Lung (tissue), 12 donors: ENCODE data around the gene BMPR1B. TPM values are rescaled to one million over a fixed set of nuclear protein-coding genes. Genes with fewer than 3 reads are reported as not detected.

Source experiments
- ATAC-seq: fragments of 200-7000 bp; cut with Tn5 transposase; one replicate; pipeline ENCODE4 v1.9.1; 2020; ENCODE audit warnings: moderate number of reproducible peaks; ENCODE audit not compliant: insufficient read depth, low FRiP score
- DNase-seq, 3 donors: peaks; one replicate each; pipeline ENCODE4 v3.0.0-alpha.2; 2013 to 2017
- H3K27ac ChIP-seq, 2 donors: one replicate each; pipeline ENCODE4 v1.5.1; 2013; ENCODE audit warnings: mild to moderate bottlenecking in 2 of 2, moderate library complexity in 2 of 2, control low read depth in 1 of 2, inconsistent platforms in 1 of 2, low read depth in 1 of 2, low read length in 1 of 2
- H3K27me3 ChIP-seq, 3 donors: one replicate each; pipeline ENCODE4 v1.5.1; 2013; ENCODE audit warnings: low read length in 2 of 3; ENCODE audit not compliant: control insufficient read depth in 3 of 3, insufficient read depth in 3 of 3
- H3K36me3 ChIP-seq, 4 donors: one replicate each; pipeline ENCODE4 v1.5.1; 2013; ENCODE audit warnings: low read length in 4 of 4, mild to moderate bottlenecking in 1 of 4, moderate library complexity in 1 of 4; ENCODE audit not compliant: control insufficient read depth in 4 of 4, insufficient read depth in 4 of 4
- H3K4me1 ChIP-seq, 5 donors: one replicate each; pipeline ENCODE4 v1.5.1; 2013; ENCODE audit warnings: low read length in 5 of 5, mild to moderate bottlenecking in 2 of 5, moderate library complexity in 1 of 5; ENCODE audit not compliant: control insufficient read depth in 5 of 5, insufficient read depth in 5 of 5
- H3K4me3 ChIP-seq: one replicate; pipeline ENCODE4 v1.5.1; 2013; ENCODE audit warnings: mild to moderate bottlenecking, control low read depth, moderate library complexity
- H3K9ac ChIP-seq, 2 donors: one replicate each; pipeline ENCODE4 v1.5.1; 2013; ENCODE audit warnings: low read length in 2 of 2, control low read depth in 1 of 2; ENCODE audit not compliant: insufficient read depth in 1 of 2
- H3K9me3 ChIP-seq, 4 donors: one replicate each; pipeline ENCODE4 v1.5.1; 2013; ENCODE audit warnings: low read length in 3 of 4, mild to moderate bottlenecking in 1 of 4, moderate library complexity in 1 of 4; ENCODE audit not compliant: control insufficient read depth in 4 of 4, insufficient read depth in 3 of 4
- CTCF ChIP-seq: IDR thresholded peaks from 2 replicates; pipeline ENCODE4 v1.5.1; 2012; ENCODE audit warnings: mild to moderate bottlenecking; ENCODE audit errors: control extremely low read depth, extremely low read depth
- WGBS, 2 donors: extraction: QIAGEN DNeasy Blood & Tissue Kit; methylation state at CpG; one replicate each; pipeline ENCODE4 v1.1.7; 2013; 5-methylcytosine and 5-hydroxymethylcytosine counted together
- polyA plus RNA-seq, 2 donors: library from polyadenylated mRNA; stranded (reverse); fragments of 200-250 nt; gene quantifications; one replicate each; pipeline ENCODE4 v1.2.1, GENCODE V29; 2013
- total RNA-seq, 2 donors: library from RNA; depleted of rRNA in 1 of 2; stranded (reverse); fragments of >200 nt in 1 of 2; gene quantifications; one replicate each; pipeline ENCODE4 v1.2.1, GENCODE V29; 2014 to 2021
- donor health status: control.
- donor health status: control.
- donor health status: Bipolar disorder and iron deficiency.
- donor health status: healthy.
- donor health status: DM: yes; HTN: yes; CAD: no.

The BMPR1B gene
- total and polyA plus RNA-seq, 4 donors: 0.65 to 7.3 (median 1.9) TPM

DNA sequence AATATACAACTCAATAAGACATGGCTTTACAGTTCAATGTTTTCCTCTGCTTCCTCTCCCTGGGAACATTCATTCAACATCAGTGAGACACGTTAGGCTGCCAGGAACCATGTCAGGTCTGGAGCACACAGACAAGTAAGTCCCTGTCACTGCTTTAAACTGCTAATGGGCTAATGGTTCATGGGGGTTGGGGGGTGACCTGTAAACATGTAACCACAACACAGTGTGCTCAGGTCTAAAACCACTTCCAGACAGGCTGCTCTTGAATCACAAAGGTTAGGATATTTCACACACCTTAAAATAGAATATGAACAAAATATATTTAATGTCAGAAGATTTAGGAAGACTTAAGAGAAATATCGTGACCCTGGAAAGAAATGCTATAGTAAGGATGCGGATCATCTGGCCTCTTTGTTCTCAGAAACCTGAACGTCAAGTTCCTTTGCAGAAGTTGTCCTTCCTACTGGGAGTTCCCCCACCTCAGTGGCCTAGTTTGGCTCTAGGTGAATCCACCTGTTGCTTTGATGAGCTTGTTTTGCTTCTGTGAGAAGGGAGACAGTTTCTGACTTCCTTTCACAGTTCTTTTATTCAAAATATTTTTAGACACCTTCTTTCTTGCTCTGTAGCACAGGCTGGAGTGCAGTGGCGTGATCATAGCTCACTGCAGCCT is 431.1 kb downstream of the BMPR1B start:
- ATAC-seq (no peak), DNase-seq (no peak)
- Histone ChIP-seq H3K4me1 (no peaks in the 10 kb centered on the region), H3K27ac (no peak overlapping the region), H3K4me3 (no peak overlapping the region), H3K27me3 (no peaks in the 10 kb centered on the region), H3K36me3 (peaks cover 0 to 15% (median 5%) of the 10 kb centered on the region in 4 donors), H3K9me3 (no peaks in the 10 kb centered on the region), H3K9ac (no peak overlapping the region)
- 74 to 88% methylated on average over 5 of the region's 5 CpGs for WGBS, 2 donors
- no peak for TF ChIP-seq CTCF

DNA sequence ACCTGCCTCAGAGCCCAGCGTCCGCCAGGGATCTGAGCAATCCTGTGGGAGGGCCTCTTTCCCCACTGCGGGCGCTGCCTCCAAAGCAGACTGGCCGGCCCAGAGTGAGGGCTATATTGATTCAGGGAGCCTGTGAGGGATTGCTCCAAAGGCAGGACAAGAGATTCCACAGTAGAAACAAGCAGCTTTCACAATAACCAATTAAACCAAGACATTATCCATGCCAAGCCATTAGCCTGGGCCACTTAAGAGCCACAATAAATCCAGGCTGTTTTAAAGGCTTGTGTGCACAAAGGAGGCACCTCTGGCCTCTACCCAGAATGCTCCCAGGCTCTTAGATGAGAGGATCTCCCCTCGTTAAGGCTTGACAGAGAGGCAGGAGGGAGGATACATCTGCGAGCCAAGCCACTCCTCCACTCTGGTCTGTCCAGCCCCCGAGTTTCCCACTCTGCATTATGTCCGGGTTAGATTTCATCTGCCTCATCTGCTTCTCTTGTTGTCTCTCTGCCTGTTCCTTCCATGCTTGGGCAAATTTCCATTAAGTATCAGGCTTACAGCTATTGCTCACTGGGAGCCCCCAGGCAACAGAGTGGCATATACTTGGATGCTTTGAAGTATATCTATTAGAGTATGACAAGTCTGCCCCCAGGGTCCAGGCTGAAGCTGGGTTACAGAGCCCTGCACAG is 433.1 kb downstream of the BMPR1B start:
- Histone ChIP-seq H3K27ac (no peak overlapping the region), H3K4me3 (no peak overlapping the region), H3K9ac (no peak overlapping the region), H3K27me3 (no peaks in the 10 kb centered on the region), H3K4me1 (no peaks in the 10 kb centered on the region), H3K36me3 (peaks cover 0 to 27% (median 9%) of the 10 kb centered on the region in 4 donors), H3K9me3 (no peaks in the 10 kb centered on the region)
- ATAC-seq (no peak), DNase-seq (peak in 2 of 3 donors; percentile 20 to 34)
- WGBS, 2 donors: 76 to 84% methylated on average over 9 of the region's 9 CpGs
- TF ChIP-seq CTCF: no peak

GRCh38 chr4:95191537-95191936 is 433.8 kb downstream of the BMPR1B start:
- DNase-seq: no peak
- WGBS, 2 donors: 98 to 100% methylated on average over 3 of the region's 3 CpGs
- no peaks in the 10 kb centered on the region for H3K27me3 ChIP-seq
- no peak overlapping the region for H3K4me3 ChIP-seq
- H3K36me3 ChIP-seq: peaks cover 0 to 25% (median 11%) of the 10 kb centered on the region in 4 donors
- TF ChIP-seq CTCF: no peak
- H3K9me3 ChIP-seq: no peaks in the 10 kb centered on the region
- no peak overlapping the region for H3K27ac ChIP-seq
- H3K9ac ChIP-seq: no peak overlapping the region
- no peaks in the 10 kb centered on the region for H3K4me1 ChIP-seq
- ATAC-seq: no peak
